Measurements from ENCODE around the gene CLSTN2.

- TF ChIP-seq POLR2A (IDR thresholded peaks at IDR 0.05; ENCODE audit: insufficient read depth in 1 of 2, low read depth in 2 of 2, low read length in 2 of 2), result no peak
- no peak for TF ChIP-seq RCOR2 (CRISPR knock-in tag; IDR thresholded peaks at IDR 0.05)
- TF ChIP-seq DPF2 (CRISPR knock-in tag; IDR thresholded peaks at IDR 0.05; ENCODE audit: borderline replicate concordance, low read depth), result no peak
- no peak for TF ChIP-seq BCL6 (CRISPR knock-in tag; IDR thresholded peaks at IDR 0.05)
- TF ChIP-seq BHLHE40 (IDR thresholded peaks at IDR 0.05; ENCODE audit: low read length), result no peak
- no peak for TF ChIP-seq CHD2 (IDR thresholded peaks at IDR 0.05; ENCODE audit: low read depth, low read length)
- no peak for TF ChIP-seq STAT6 (CRISPR knock-in tag; IDR thresholded peaks at IDR 0.05; ENCODE audit: borderline replicate concordance)
- no peak for TF ChIP-seq EZH2 (conservative IDR thresholded peaks at IDR 0.05; ENCODE audit: low read depth, low read length)
- TF ChIP-seq GLI4 (CRISPR knock-in tag; IDR thresholded peaks at IDR 0.05; ENCODE audit: borderline replicate concordance), result no peak
- no peak for TF ChIP-seq PAX8 (CRISPR knock-in tag; IDR thresholded peaks at IDR 0.05; ENCODE audit: borderline replicate concordance)
- TF ChIP-seq ZNF3 (CRISPR knock-in tag; IDR thresholded peaks at IDR 0.05), result no peak
- no peak for TF ChIP-seq MBNL3 (CRISPR knock-in tag; conservative IDR thresholded peaks at IDR 0.05)
- no peak for TF ChIP-seq NFIC (IDR thresholded peaks at IDR 0.05; ENCODE audit: low read length)
- no peak for TF ChIP-seq SP140L (CRISPR knock-in tag; IDR thresholded peaks at IDR 0.05; ENCODE audit: borderline replicate concordance)
Measured at GRCh38 chr3:140573011-140573410, 638.0 kb downstream of the CLSTN2 start.
